Measurements from ENCODE around the gene ZBTB40.

ZBTB40 gene

DNA sequence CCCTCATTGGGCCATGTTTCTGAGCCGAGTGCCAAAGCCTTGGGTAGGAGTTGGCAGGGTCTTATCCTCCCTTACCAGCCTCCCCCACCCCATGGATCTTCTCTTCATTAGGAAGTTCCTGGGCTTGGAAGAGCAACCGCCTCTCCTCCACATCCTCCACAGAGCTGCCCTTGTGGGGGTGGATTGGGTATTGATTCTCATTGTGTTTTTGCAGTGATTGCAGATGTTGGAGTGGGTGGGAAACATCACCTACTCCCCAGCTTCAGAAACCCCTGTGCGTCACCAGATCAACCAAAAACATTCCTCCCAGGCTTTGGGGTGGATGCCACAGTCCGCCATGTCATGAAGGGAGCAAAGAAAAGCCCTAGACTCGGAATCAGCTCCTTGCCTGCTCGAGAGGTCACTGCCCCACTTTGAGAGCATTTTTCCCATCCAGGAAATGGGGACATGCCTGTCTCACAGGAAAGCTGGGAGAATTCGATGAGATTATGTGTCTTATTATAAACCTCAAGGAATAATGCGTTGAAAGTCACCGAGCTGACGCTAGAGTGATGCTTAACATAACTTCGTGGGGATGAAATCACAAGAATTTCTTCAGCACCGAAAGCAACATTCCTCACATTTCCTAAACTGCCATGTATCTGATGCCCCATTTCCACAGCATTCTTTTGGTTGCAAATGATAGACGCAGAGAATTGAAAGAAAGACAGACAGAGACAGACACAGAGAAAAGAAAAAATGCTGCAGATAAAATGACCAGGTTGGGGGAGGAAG, 44.7 kb upstream of the ZBTB40 start:
- H3K36me3 ChIP-seq (ENCODE audit: low read depth): no peaks in the 10 kb centered on the region
- DNase-seq (ENCODE audit: low spot score) (no peak), ATAC-seq (ENCODE audit: low read depth) (no peak)
- TF ChIP-seq, protein P1, sequence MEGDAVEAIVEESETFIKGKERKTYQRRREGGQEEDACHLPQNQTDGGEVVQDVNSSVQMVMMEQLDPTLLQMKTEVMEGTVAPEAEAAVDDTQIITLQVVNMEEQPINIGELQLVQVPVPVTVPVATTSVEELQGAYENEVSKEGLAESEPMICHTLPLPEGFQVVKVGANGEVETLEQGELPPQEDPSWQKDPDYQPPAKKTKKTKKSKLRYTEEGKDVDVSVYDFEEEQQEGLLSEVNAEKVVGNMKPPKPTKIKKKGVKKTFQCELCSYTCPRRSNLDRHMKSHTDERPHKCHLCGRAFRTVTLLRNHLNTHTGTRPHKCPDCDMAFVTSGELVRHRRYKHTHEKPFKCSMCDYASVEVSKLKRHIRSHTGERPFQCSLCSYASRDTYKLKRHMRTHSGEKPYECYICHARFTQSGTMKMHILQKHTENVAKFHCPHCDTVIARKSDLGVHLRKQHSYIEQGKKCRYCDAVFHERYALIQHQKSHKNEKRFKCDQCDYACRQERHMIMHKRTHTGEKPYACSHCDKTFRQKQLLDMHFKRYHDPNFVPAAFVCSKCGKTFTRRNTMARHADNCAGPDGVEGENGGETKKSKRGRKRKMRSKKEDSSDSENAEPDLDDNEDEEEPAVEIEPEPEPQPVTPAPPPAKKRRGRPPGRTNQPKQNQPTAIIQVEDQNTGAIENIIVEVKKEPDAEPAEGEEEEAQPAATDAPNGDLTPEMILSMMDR (IDR thresholded peaks at IDR 0.05; ENCODE audit: poor library complexity, severe bottlenecking): no peak
- no peak overlapping the region for H3K27ac ChIP-seq (ENCODE audit: poor library complexity, severe bottlenecking)
- no peaks in the 10 kb centered on the region for H3K4me1 ChIP-seq (ENCODE audit: insufficient read depth, poor library complexity, severe bottlenecking)
- no peaks in the 10 kb centered on the region for H3K27me3 ChIP-seq (ENCODE audit: insufficient read depth, poor library complexity, severe bottlenecking)
- no peak overlapping the region for H3K4me3 ChIP-seq (ENCODE audit: severe bottlenecking)
- H3K9me3 ChIP-seq (ENCODE audit: severe bottlenecking): no peaks in the 10 kb centered on the region

DNA sequence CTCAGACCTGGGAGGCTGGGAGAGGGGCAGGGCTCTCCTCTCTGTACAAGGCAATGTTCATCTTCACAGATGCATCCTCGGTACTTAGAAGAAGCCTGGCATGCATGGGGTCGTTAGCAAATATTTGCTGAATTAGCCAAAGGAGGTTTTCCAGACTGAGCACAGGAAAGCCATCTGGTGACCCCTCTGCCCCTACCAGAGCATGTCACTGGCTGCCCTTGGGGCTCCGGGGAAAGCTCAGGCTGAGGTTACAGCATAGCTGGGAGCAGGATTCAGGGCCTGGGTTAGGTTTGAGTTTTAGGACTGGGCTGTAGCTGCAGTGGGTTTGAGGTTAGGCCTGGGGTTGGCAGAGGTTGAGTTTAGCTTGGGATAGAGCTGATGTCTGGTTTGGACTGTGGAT, 43.4 kb upstream of the ZBTB40 start:
- no peaks in the 10 kb centered on the region for H3K27me3 ChIP-seq (ENCODE audit: insufficient read depth, poor library complexity, severe bottlenecking)
- H3K4me3 ChIP-seq (ENCODE audit: severe bottlenecking): no peak overlapping the region
- no peaks in the 10 kb centered on the region for H3K36me3 ChIP-seq (ENCODE audit: low read depth)
- TF ChIP-seq, protein P1 (IDR thresholded peaks at IDR 0.05; ENCODE audit: poor library complexity, severe bottlenecking): no peak
- DNase-seq (ENCODE audit: low spot score): no peak
- no peak for ATAC-seq (ENCODE audit: low read depth)
- H3K27ac ChIP-seq (ENCODE audit: poor library complexity, severe bottlenecking): no peak overlapping the region
- H3K4me1 ChIP-seq (ENCODE audit: insufficient read depth, poor library complexity, severe bottlenecking): peaks cover 8% of the 10 kb centered on the region
- H3K9me3 ChIP-seq (ENCODE audit: severe bottlenecking): no peaks in the 10 kb centered on the region

- no peak for ATAC-seq (ENCODE audit: low read depth)
- Histone ChIP-seq H3K4me1 (ENCODE audit: insufficient read depth, poor library complexity, severe bottlenecking) (peaks cover 8% of the 10 kb centered on the region), H3K9me3 (ENCODE audit: severe bottlenecking) (no peaks in the 10 kb centered on the region), H3K4me3 (ENCODE audit: severe bottlenecking) (no peak overlapping the region), H3K36me3 (ENCODE audit: low read depth) (no peaks in the 10 kb centered on the region), H3K27ac (ENCODE audit: poor library complexity, severe bottlenecking) (no peak overlapping the region), H3K27me3 (ENCODE audit: insufficient read depth, poor library complexity, severe bottlenecking) (no peaks in the 10 kb centered on the region)
- TF ChIP-seq, protein P1 (IDR thresholded peaks at IDR 0.05; ENCODE audit: poor library complexity, severe bottlenecking): no peak
- DNase-seq (ENCODE audit: low spot score): no peak
Observed at GRCh38 chr1:22410401-22410800, 41.2 kb upstream of the ZBTB40 start.

GRCh38 chr1:22410928-22411495, 40.6 kb upstream of the ZBTB40 start:
- H3K27ac ChIP-seq (ENCODE audit: poor library complexity, severe bottlenecking): no peak overlapping the region
- peaks cover 8% of the 10 kb centered on the region for H3K4me1 ChIP-seq (ENCODE audit: insufficient read depth, poor library complexity, severe bottlenecking)
- H3K36me3 ChIP-seq (ENCODE audit: low read depth): no peaks in the 10 kb centered on the region
- ATAC-seq (ENCODE audit: low read depth): no peak
- no peak for DNase-seq (ENCODE audit: low spot score)
- no peaks in the 10 kb centered on the region for H3K9me3 ChIP-seq (ENCODE audit: severe bottlenecking)
- H3K4me3 ChIP-seq (ENCODE audit: severe bottlenecking): no peak overlapping the region
- H3K27me3 ChIP-seq (ENCODE audit: insufficient read depth, poor library complexity, severe bottlenecking): no peaks in the 10 kb centered on the region
- TF ChIP-seq, protein P1 (IDR thresholded peaks at IDR 0.05; ENCODE audit: poor library complexity, severe bottlenecking): no peak

GRCh38 chr1:22411589-22411988, 40.1 kb upstream of the ZBTB40 start:
- no peak overlapping the region for H3K27ac ChIP-seq (ENCODE audit: poor library complexity, severe bottlenecking)
- H3K4me1 ChIP-seq (ENCODE audit: insufficient read depth, poor library complexity, severe bottlenecking): peaks cover 8% of the 10 kb centered on the region
- H3K4me3 ChIP-seq (ENCODE audit: severe bottlenecking): no peak overlapping the region
- DNase-seq (ENCODE audit: low spot score) (no peak), ATAC-seq (ENCODE audit: low read depth) (no peak)
- no peaks in the 10 kb centered on the region for H3K36me3 ChIP-seq (ENCODE audit: low read depth)
- no peaks in the 10 kb centered on the region for H3K27me3 ChIP-seq (ENCODE audit: insufficient read depth, poor library complexity, severe bottlenecking)
- TF ChIP-seq, protein P1 (IDR thresholded peaks at IDR 0.05; ENCODE audit: poor library complexity, severe bottlenecking): no peak
- H3K9me3 ChIP-seq (ENCODE audit: severe bottlenecking): no peaks in the 10 kb centered on the region

All from RWPE2 (cell line).